Measurements from ENCODE around the gene GNG3. TPM values are rescaled to one million over a fixed set of nuclear protein-coding genes. Genes with fewer than 3 reads are reported as not detected.
A peak's percentile ranks its signal among the peaks of the same experiment; 100 is the strongest.

The GNG3 gene
- total RNA-seq, 1 experiment from 2014 or later = not detected

GRCh38 chr11:62666259-62666926 is 41.1 kb upstream of the GNG3 start:
- Mint-ChIP-seq H3K9me3 (ENCODE audit: low read depth, unreplicated experiment) (no peaks in the 10 kb centered on the region), H3K4me1 (ENCODE audit: low read depth, unreplicated experiment) (peaks cover 9% of the 10 kb centered on the region), H3K4me3 (ENCODE audit: low read depth, unreplicated experiment) (peak overlapping the region; percentile 91), H3K27ac (ENCODE audit: unreplicated experiment) (peak overlapping the region; percentile 66), H3K36me3 (ENCODE audit: insufficient read depth, unreplicated experiment) (peaks cover 79% of the 10 kb centered on the region), H3K27me3 (ENCODE audit: unreplicated experiment) (no peaks in the 10 kb centered on the region)
- BruUV-seq (replicated peaks) = no TSS peak
- DNase-seq = no peak
- CTCF ChIA-PET = interaction anchor here (0.6 kb wide), 1 partner anchor 82 kb away, joined by 7 read pairs; no protein-coding TSS in a partner anchor
- TF ChIP-seq, protein P1, sequence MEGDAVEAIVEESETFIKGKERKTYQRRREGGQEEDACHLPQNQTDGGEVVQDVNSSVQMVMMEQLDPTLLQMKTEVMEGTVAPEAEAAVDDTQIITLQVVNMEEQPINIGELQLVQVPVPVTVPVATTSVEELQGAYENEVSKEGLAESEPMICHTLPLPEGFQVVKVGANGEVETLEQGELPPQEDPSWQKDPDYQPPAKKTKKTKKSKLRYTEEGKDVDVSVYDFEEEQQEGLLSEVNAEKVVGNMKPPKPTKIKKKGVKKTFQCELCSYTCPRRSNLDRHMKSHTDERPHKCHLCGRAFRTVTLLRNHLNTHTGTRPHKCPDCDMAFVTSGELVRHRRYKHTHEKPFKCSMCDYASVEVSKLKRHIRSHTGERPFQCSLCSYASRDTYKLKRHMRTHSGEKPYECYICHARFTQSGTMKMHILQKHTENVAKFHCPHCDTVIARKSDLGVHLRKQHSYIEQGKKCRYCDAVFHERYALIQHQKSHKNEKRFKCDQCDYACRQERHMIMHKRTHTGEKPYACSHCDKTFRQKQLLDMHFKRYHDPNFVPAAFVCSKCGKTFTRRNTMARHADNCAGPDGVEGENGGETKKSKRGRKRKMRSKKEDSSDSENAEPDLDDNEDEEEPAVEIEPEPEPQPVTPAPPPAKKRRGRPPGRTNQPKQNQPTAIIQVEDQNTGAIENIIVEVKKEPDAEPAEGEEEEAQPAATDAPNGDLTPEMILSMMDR (IDR thresholded peaks at IDR 0.05; ENCODE audit: unreplicated experiment) = no peak
- intact Hi-C loops (cut with micrococcal nuclease; ENCODE audit: unreplicated experiment) = no loop called here

- no peak overlapping the region for H3K27ac Mint-ChIP-seq (ENCODE audit: unreplicated experiment)
- no TSS peak for BruUV-seq (replicated peaks)
- no peaks in the 10 kb centered on the region for H3K27me3 Mint-ChIP-seq (ENCODE audit: unreplicated experiment)
- intact Hi-C loops (cut with micrococcal nuclease; ENCODE audit: unreplicated experiment) = no loop called here
- no peak overlapping the region for H3K4me3 Mint-ChIP-seq (ENCODE audit: low read depth, unreplicated experiment)
- no peaks in the 10 kb centered on the region for H3K9me3 Mint-ChIP-seq (ENCODE audit: low read depth, unreplicated experiment)
- no peak for DNase-seq
- H3K4me1 Mint-ChIP-seq (ENCODE audit: low read depth, unreplicated experiment) = peaks cover 9% of the 10 kb centered on the region
- H3K36me3 Mint-ChIP-seq (ENCODE audit: insufficient read depth, unreplicated experiment) = peaks cover 90% of the 10 kb centered on the region
- TF ChIP-seq, protein P1 (IDR thresholded peaks at IDR 0.05; ENCODE audit: unreplicated experiment) = no peak
- CTCF ChIA-PET = interaction anchor here (0.5 to 0.6 kb wide), 3 partner anchors 37 to 162 kb away, joined by 3 to 5 read pairs (median 3); no protein-coding TSS in a partner anchor
Measured at GRCh38 chr11:62667460-62667859, 40.0 kb upstream of the GNG3 start.

DNA sequence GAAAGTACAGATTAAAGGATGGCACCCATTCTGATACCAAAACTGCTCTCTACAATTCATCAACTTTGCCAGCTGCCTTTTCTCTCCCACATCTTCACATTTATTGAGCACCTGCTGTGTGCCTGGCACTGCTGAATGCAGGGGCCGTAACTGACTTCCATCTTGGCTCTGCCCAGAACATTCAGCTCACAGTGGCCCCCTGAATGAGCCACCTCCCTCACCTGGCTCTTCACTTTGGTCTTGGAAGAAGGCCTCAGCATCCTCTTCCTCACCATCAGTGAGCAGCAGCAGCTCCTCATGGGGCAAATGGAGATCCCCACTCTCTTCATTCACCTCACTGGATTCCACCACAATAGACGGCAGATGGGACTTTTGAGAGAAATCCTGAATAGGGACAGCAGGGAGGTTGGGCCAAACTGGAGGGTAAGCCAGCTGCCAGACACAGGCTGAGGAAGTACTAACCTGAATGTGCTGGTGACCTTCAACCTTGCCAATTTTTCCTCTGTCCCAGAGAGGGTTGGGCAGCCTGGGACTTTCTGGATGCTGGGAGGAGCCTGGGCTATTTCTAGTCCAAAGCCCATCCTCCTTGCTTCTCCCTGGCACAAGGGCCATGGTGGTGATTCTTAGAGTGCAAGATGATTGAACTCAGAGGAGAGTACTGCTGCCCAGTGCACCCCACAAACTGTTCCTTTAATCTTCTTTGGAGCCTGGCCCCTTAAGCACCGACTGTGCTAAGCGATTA is 37.9 kb upstream of the GNG3 start:
- H3K27ac Mint-ChIP-seq (ENCODE audit: unreplicated experiment) = no peak overlapping the region
- no peaks in the 10 kb centered on the region for H3K27me3 Mint-ChIP-seq (ENCODE audit: unreplicated experiment)
- no peak overlapping the region for H3K4me3 Mint-ChIP-seq (ENCODE audit: low read depth, unreplicated experiment)
- CTCF ChIA-PET = interaction anchor here (0.7 kb wide), 1 partner anchor 58 kb away, joined by 4 read pairs; the partner anchor contains the start of gene HNRNPUL2
- intact Hi-C loops (cut with micrococcal nuclease; ENCODE audit: unreplicated experiment) = no loop called here
- no peaks in the 10 kb centered on the region for H3K9me3 Mint-ChIP-seq (ENCODE audit: low read depth, unreplicated experiment)
- no TSS peak for BruUV-seq (replicated peaks)
- H3K36me3 Mint-ChIP-seq (ENCODE audit: insufficient read depth, unreplicated experiment) = peaks cover 90% of the 10 kb centered on the region
- TF ChIP-seq, protein P1 (IDR thresholded peaks at IDR 0.05; ENCODE audit: unreplicated experiment) = no peak
- peaks cover 9% of the 10 kb centered on the region for H3K4me1 Mint-ChIP-seq (ENCODE audit: low read depth, unreplicated experiment)
- DNase-seq = no peak

- intact Hi-C loops (cut with micrococcal nuclease; ENCODE audit: unreplicated experiment) = no loop called here
- Mint-ChIP-seq H3K9me3 (ENCODE audit: low read depth, unreplicated experiment) (no peaks in the 10 kb centered on the region), H3K27ac (ENCODE audit: unreplicated experiment) (peak overlapping the region; percentile 98), H3K4me1 (ENCODE audit: low read depth, unreplicated experiment) (peaks cover 9% of the 10 kb centered on the region), H3K27me3 (ENCODE audit: unreplicated experiment) (no peaks in the 10 kb centered on the region), H3K4me3 (ENCODE audit: low read depth, unreplicated experiment) (peak overlapping the region; percentile 99), H3K36me3 (ENCODE audit: insufficient read depth, unreplicated experiment) (peaks cover 89% of the 10 kb centered on the region)
- no TSS peak for BruUV-seq (replicated peaks)
- TF ChIP-seq, protein P1 (IDR thresholded peaks at IDR 0.05; ENCODE audit: unreplicated experiment) = no peak
- peak; percentile 24 for DNase-seq
- CTCF ChIA-PET = interaction anchor here (0.6 to 1.8 kb wide), 6 partner anchors 10 to 83 kb away, joined by 3 to 8 read pairs (median 4); partner anchors contain the start of genes MTA2, TTC9C and ZBTB3
Measured at GRCh38 chr11:62671236-62671607, 36.3 kb upstream of the GNG3 start.

Measured in Calu3 (cell line).